Ascending aorta (tissue), 2 donors: ENCODE results near the gene SFTPA1. TPM values are rescaled to one million over a fixed set of nuclear protein-coding genes. Genes with fewer than 3 reads are reported as not detected.
"Not testable (repeated sequence)": the region's sequence is repeated elsewhere in the genome, so short reads cannot be mapped to it uniquely, and the experiment has no call there.

Experiments used
- DNase-seq, 2 donors: peaks; one replicate each; pipeline ENCODE4 v3.0.0-alpha.2; 2019; ENCODE audit warnings: low spot score in 2 of 2
- H3K27ac ChIP-seq, 2 donors: fragments of 200-600 bp; sonication (generic); one replicate each; pipeline ENCODE4 v1.5.1; 2016 to 2017; ENCODE audit warnings: mild to moderate bottlenecking in 1 of 2
- H3K27me3 ChIP-seq: fragments of 200-600 bp; sonication (generic); one replicate; pipeline ENCODE4 v1.5.1; 2017
- H3K36me3 ChIP-seq, 2 donors: fragments of 200-600 bp; sonication (generic); one replicate each; pipeline ENCODE4 v1.5.1; 2016
- H3K4me1 ChIP-seq, 2 donors: fragments of 200-600 bp; sonication (generic); one replicate each; pipeline ENCODE4 v1.5.1; 2016 to 2017; ENCODE audit warnings: mild to moderate bottlenecking in 1 of 2
- H3K4me3 ChIP-seq, 2 donors: fragments of 200-600 bp; sonication (generic); one replicate each; pipeline ENCODE4 v1.5.1; 2016 to 2017; ENCODE audit warnings: mild to moderate bottlenecking in 1 of 2
- H3K9me3 ChIP-seq, 2 donors: fragments of 200-600 bp; sonication (generic); one replicate each; pipeline ENCODE4 v1.5.1; 2016
- intact Hi-C: fragments of 100-400 bp; cut with DNase I; formaldehyde crosslinking; loops from one replicate; pipeline ENCODE4 v1.15.1; 2023
- total RNA-seq: library from RNA; depleted of rRNA; stranded (reverse); fragments of >200 nt; gene quantifications from one replicate; pipeline ENCODE4 v1.1.0, GENCODE V29; 2016
- TF ChIP-seq, protein P1 (sequence below), 3 experiments: fragments of 200-600 bp in 2 of 3; fragments of 450-650 bp in 1 of 3; sonication (generic) in 2 of 3; IDR thresholded peaks; one replicate each; pipeline ENCODE4 v1.5.1; 2016 to 2019; ENCODE audit warnings: antibody characterized with exemption in 3 of 3, mild to moderate bottlenecking in 1 of 3, moderate library complexity in 1 of 3

Gene SFTPA1
- total RNA-seq, 1 donor from 2014 or later: not detected

DNA sequence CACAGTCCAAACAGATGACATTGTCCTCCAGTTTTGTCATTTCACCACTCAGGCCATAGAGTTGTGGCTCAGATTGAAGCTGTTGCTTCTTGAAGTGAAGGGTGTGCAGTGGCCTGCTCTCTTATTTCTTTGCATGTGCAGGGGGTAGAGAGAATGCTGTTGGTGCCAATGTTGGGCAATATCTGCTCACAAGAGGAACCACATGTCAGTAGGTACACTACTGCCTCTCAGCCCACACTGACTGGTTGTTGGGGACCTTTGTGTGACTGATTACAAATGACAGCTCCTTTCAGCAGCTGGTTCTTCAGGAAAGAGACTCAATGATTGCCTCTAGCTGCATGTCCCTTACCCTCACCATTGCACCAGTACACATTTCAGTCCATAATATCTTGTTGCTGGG lies 21.9 kb upstream of the SFTPA1 start:
- H3K9me3 ChIP-seq: no peaks in the 10 kb centered on the region
- no peaks in the 10 kb centered on the region for H3K36me3 ChIP-seq
- H3K4me1 ChIP-seq: no peaks in the 10 kb centered on the region
- DNase-seq: no peak
- intact Hi-C loops: no loop called here
- TF ChIP-seq, protein P1, sequence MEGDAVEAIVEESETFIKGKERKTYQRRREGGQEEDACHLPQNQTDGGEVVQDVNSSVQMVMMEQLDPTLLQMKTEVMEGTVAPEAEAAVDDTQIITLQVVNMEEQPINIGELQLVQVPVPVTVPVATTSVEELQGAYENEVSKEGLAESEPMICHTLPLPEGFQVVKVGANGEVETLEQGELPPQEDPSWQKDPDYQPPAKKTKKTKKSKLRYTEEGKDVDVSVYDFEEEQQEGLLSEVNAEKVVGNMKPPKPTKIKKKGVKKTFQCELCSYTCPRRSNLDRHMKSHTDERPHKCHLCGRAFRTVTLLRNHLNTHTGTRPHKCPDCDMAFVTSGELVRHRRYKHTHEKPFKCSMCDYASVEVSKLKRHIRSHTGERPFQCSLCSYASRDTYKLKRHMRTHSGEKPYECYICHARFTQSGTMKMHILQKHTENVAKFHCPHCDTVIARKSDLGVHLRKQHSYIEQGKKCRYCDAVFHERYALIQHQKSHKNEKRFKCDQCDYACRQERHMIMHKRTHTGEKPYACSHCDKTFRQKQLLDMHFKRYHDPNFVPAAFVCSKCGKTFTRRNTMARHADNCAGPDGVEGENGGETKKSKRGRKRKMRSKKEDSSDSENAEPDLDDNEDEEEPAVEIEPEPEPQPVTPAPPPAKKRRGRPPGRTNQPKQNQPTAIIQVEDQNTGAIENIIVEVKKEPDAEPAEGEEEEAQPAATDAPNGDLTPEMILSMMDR (IDR thresholded peaks at IDR 0.05): no peak
- no peak overlapping the region for H3K4me3 ChIP-seq
- H3K27me3 ChIP-seq: no peaks in the 10 kb centered on the region
- no peak overlapping the region for H3K27ac ChIP-seq

DNA sequence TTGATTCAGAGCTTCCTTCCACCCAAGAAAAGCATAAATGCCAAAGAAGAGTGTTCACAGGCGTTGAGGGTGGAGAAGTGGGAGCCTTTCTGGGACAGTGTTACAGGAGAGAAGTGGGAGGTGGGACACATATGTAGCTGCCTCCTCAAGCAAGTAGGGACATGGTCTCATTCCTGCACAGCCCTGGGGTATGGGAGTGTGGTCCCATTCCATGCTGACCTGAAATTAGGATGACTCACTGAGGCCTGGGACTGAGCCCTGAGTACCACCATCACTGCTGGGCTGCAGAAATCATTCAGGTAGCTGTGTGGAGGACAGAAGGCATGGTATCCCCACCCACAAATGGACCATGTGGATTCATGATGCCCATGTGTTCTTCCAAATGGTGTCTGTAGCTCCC lies 17.4 kb upstream of the SFTPA1 start:
- H3K4me1 ChIP-seq: no peaks in the 10 kb centered on the region
- H3K9me3 ChIP-seq: no peaks in the 10 kb centered on the region
- no peak for DNase-seq
- no peaks in the 10 kb centered on the region for H3K27me3 ChIP-seq
- no peaks in the 10 kb centered on the region for H3K36me3 ChIP-seq
- TF ChIP-seq, protein P1 (IDR thresholded peaks at IDR 0.05): no peak
- no peak overlapping the region for H3K4me3 ChIP-seq
- no peak overlapping the region for H3K27ac ChIP-seq
- intact Hi-C loops: no loop called here

DNA sequence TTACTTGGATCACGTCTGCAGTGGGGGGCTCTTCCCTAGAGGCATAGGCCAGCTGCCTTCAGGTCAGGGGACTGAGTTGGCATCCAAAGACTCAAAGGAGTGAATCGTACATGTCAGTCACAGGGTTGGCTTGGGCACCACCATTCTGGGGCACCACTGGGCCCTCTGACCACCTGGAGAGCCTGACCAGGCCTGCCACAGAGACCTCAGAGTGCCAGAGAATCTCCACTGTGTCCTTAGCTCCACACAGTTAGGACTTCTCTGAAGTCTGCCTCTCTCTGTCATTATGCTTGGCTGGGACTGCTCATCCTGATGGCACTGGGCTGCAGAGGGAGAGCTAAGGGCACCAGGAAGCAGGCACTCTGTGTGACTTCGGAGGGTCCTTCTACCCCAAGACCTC lies 16.2 kb upstream of the SFTPA1 start:
- H3K9me3 ChIP-seq, H3K4me1 ChIP-seq, H3K4me3 ChIP-seq, DNase-seq, H3K27me3 ChIP-seq, H3K36me3 ChIP-seq, intact Hi-C loops, H3K27ac ChIP-seq: not testable (repeated sequence)

DNA sequence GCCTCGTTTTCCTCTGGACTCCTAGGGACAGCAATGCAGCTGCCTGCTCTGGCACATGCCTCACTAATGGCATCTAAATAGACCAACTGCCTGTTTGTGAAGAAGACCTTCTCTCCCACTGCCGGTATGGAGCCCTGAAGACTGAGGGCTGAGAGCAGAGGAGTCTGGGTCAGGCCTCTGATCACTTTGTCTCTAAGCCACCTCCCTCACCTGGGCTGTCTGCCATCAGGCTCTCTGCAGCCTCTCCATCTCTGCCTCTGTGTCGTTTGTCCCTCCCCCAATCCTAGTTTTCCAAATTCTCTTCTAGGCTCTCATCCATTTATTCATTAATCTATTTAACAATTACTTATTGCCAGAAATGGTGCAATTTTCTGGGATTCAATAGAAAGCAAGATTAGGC lies 15.2 kb upstream of the SFTPA1 start:
- Histone ChIP-seq H3K27ac (no peak overlapping the region), H3K36me3 (no peaks in the 10 kb centered on the region), H3K27me3 (no peaks in the 10 kb centered on the region), H3K9me3 (no peaks in the 10 kb centered on the region), H3K4me1 (no peaks in the 10 kb centered on the region), H3K4me3 (no peak overlapping the region)
- TF ChIP-seq, protein P1 (IDR thresholded peaks at IDR 0.05): no peak
- no peak for DNase-seq
- intact Hi-C loops: no loop called here

DNA sequence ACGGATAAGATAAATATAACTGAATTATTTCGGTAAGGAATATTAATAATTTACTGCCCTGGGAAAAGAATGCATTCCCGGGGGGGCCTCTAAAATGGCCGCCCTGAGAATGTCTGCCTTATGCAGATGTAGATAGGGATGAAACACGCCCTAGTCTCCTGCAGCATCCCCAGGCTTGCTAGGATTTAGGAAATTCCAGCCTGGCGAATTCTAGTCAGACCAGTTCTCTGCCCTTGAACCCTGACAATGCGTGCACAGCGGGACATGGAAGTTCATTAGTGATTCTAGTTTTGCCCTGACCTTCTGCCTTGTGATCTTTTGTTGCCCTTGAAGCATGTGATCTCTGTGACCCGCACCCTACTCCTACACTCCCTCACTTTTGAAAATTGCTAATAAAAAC lies 11.1 kb upstream of the SFTPA1 start:
- H3K27ac ChIP-seq, intact Hi-C loops, DNase-seq: not testable (repeated sequence)

DNA sequence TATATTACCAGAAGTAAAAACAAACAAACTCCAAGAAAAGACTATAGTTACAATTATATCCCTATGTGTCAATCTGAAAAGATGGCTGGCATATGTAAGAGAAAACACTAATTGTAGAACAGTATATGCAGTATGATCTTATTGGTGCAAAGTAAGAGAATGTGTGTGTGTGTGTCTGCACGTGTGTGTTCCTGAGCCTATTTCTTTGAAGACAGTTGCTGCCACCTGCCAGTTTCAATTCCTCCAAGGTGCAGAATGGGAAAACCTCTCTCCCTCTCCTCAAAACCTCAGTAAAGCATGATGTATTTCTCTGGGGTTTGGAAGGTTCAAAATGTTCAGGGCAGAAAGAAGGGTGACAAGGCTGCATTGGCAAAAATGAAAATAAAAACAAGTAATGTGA lies 8.8 kb upstream of the SFTPA1 start:
- Histone ChIP-seq H3K4me3 (no peak overlapping the region), H3K9me3 (no peaks in the 10 kb centered on the region), H3K4me1 (no peaks in the 10 kb centered on the region), H3K27ac (no peak overlapping the region), H3K36me3 (no peaks in the 10 kb centered on the region), H3K27me3 (no peaks in the 10 kb centered on the region)
- intact Hi-C loops: no loop called here
- TF ChIP-seq, protein P1 (IDR thresholded peaks at IDR 0.05): no peak
- no peak for DNase-seq

More for the DNA sequence above, 11.1 kb upstream of the SFTPA1 start:
- H3K36me3 ChIP-seq, H3K9me3 ChIP-seq, H3K4me1 ChIP-seq, H3K27me3 ChIP-seq, H3K4me3 ChIP-seq: not testable (repeated sequence)

DNA sequence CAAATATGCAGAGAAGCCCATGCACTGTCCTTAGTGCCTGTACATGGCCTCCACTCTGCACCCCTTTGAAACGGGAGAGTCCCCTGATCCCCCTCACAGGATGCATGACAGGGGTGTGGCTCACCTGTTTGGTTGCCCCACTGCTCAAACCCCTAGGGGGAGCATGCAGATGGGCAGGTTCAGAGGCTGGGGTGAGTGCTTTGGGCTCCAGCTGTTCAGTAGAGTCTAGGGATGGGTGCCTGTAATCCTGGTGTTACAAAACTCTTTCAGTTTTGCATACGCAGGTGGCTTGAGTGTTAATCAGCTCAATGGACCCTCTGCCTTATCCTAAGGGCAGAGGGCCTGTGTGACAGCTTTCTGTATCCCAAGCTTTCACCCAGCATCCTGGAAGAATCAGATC lies 7.8 kb upstream of the SFTPA1 start:
- Histone ChIP-seq H3K9me3 (no peaks in the 10 kb centered on the region), H3K4me1 (no peaks in the 10 kb centered on the region), H3K27me3 (no peaks in the 10 kb centered on the region), H3K36me3 (no peaks in the 10 kb centered on the region), H3K4me3 (no peak overlapping the region), H3K27ac (no peak overlapping the region)
- TF ChIP-seq, protein P1 (IDR thresholded peaks at IDR 0.05): no peak
- intact Hi-C loops: no loop called here
- DNase-seq: no peak
